SH-SY5Y (cell line): Measurements from ENCODE around the gene CYB5R2.

Experiments used
- GATA2 ChIP-seq: IDR thresholded peaks from 2 replicates; pipeline ENCODE4 v1.6.1; 2011; ENCODE audit warnings: mild to moderate bottlenecking, low read depth, low read length
- GATA3 ChIP-seq: IDR thresholded peaks from 2 replicates; pipeline ENCODE4 v1.6.1; 2011; ENCODE audit warnings: low read depth, mild to moderate bottlenecking, low read length, moderate library complexity

- TF ChIP-seq GATA2: no peak
- TF ChIP-seq GATA3: no peak
Observed at GRCh38 chr11:7689239-7689638, 15.9 kb upstream of the CYB5R2 start.
